Psoas muscle (tissue), 8 donors: ENCODE data around the gene FGD4. TPM values are rescaled to one million over a fixed set of nuclear protein-coding genes. Genes with fewer than 3 reads are reported as not detected.

Experiments
- ATAC-seq, 4 donors: fragments of 200-7000 bp; cut with Tn5 transposase; one replicate each; pipeline ENCODE4 v1.9.1; 2020; ENCODE audit warnings: moderate library complexity in 3 of 4, mild to moderate bottlenecking in 2 of 4
- DNase-seq, 2 donors: peaks; one replicate each; pipeline ENCODE4 v3.0.0-alpha.2; 2020
- H3K27ac ChIP-seq: fragments of 200-600 bp; one replicate; pipeline ENCODE4 v1.8.0; 2022
- H3K27me3 ChIP-seq, 3 donors: fragments of 200-600 bp in 1 of 3; one replicate each; pipeline versions ENCODE4 v1.6.1 to v1.8.0; 2013 to 2022; ENCODE audit warnings: low read length in 2 of 3, mild to moderate bottlenecking in 2 of 3, moderate library complexity in 1 of 3; ENCODE audit not compliant: insufficient read depth in 3 of 3
- H3K36me3 ChIP-seq, 2 donors: fragments of 200-600 bp in 1 of 2; one replicate each; pipeline versions ENCODE4 v1.6.1 to v1.8.0; 2013 to 2022; ENCODE audit warnings: low read depth in 1 of 2, mild to moderate bottlenecking in 1 of 2, moderate library complexity in 1 of 2; ENCODE audit not compliant: insufficient read depth in 1 of 2
- H3K4me1 ChIP-seq: fragments of 200-600 bp; one replicate; pipeline ENCODE4 v1.8.0; 2022
- H3K4me3 ChIP-seq: fragments of 200-600 bp; one replicate; pipeline ENCODE4 v1.8.0; 2022; ENCODE audit warnings: mild to moderate bottlenecking
- H3K9me3 ChIP-seq: fragments of 200-600 bp; one replicate; pipeline ENCODE4 v1.8.0; 2022
- CTCF ChIP-seq: fragments of 200-600 bp; IDR thresholded peaks from one replicate; pipeline ENCODE4 v1.8.0; 2022; ENCODE audit warnings: antibody characterized with exemption
- WGBS, 3 donors: extraction: QIAGEN DNeasy Blood & Tissue Kit; methylation state at CpG; one replicate each; pipeline versions ENCODE4 v1.1.6 to v1.1.7; 2013; 5-methylcytosine and 5-hydroxymethylcytosine counted together
- intact Hi-C, 2 donors: fragments of 100-400 bp; cut with DNase I; formaldehyde crosslinking; loops; one replicate each; pipeline versions ENCODE4 v1.11.0 to v1.14.2; 2022
- polyA plus RNA-seq, 3 donors: library from polyadenylated mRNA; stranded (reverse); fragments of 200-250 nt; gene quantifications; one replicate each; pipeline ENCODE4 v1.2.3, GENCODE V29; 2013
- total RNA-seq, 4 donors: library from RNA; stranded (reverse); fragmentation: NEBNext Ultra II Directional in 2 of 4; extraction: Animal tissue kit (Norgen Biotek cat#: 25700) in 2 of 4; gene quantifications; one replicate each; pipeline versions ENCODE4 v1.2.1 to v1.2.4, GENCODE V29; 2021 to 2023
- donor health status: healthy with polysubstance abuse.
- donor health status: DM: no; HTN: no; CAD: no; lungs with moderate emphysema.
- donor health status: Bipolar disorder and iron deficiency.
- donor health status: healthy.
- donor health status: DM: yes; HTN: yes; CAD: no.
- donor health status: DM: no; HTN: no; CAD: no.
- donor health status: DM: no; HTN: no; CAD: no.
- donor health status: DM: yes; HTN: yes; CAD: no.

The FGD4 gene
- total and polyA plus RNA-seq, 7 donors, result 1.1 to 20.8 (median 14.9) TPM

- Histone ChIP-seq H3K4me3 (no peak overlapping the region), H3K9me3 (no peaks in the 10 kb centered on the region), H3K27me3 (no peaks in the 10 kb centered on the region), H3K4me1 (peaks cover 6% of the 10 kb centered on the region), H3K27ac (no peak overlapping the region), H3K36me3 (no peaks in the 10 kb centered on the region)
- no peak for DNase-seq
- TF ChIP-seq CTCF, result no peak
- ATAC-seq, result no peak
- 77 to 83% (median 79%) methylated on average over 14 of the region's 14 CpGs for WGBS, 3 donors
- intact Hi-C loops, result loop anchor here in 1 of 2 donors (5.0 kb wide), 1 partner anchor 79 kb away; no protein-coding TSS in a partner anchor
Observed at GRCh38 chr12:32446316-32447119, 47.2 kb downstream of the FGD4 start.

- DNase-seq (no peak), ATAC-seq (no peak)
- H3K4me3 ChIP-seq, result no peak overlapping the region
- no peaks in the 10 kb centered on the region for H3K9me3 ChIP-seq
- 83 to 87% (median 84%) methylated on average over 6 of the region's 6 CpGs for WGBS, 3 donors
- H3K27me3 ChIP-seq, result no peaks in the 10 kb centered on the region
- TF ChIP-seq CTCF, result no peak
- no peak overlapping the region for H3K27ac ChIP-seq
- H3K4me1 ChIP-seq, result peaks cover 6% of the 10 kb centered on the region
- no peaks in the 10 kb centered on the region for H3K36me3 ChIP-seq
- intact Hi-C loops, result loop anchor here in 1 of 2 donors (5.0 kb wide), 1 partner anchor 81 kb away; no protein-coding TSS in a partner anchor
Observed at GRCh38 chr12:32448586-32448985, 49.2 kb downstream of the FGD4 start.

GRCh38 chr12:32450363-32450762 is 51.0 kb downstream of the FGD4 start:
- 79 to 88% (median 79%) methylated on average over 2 of the region's 2 CpGs for WGBS, 3 donors
- Histone ChIP-seq H3K4me1 (peaks cover 9% of the 10 kb centered on the region), H3K36me3 (no peaks in the 10 kb centered on the region), H3K9me3 (no peaks in the 10 kb centered on the region), H3K4me3 (no peak overlapping the region), H3K27ac (no peak overlapping the region), H3K27me3 (no peaks in the 10 kb centered on the region)
- no peak for DNase-seq
- ATAC-seq, result no peak
- intact Hi-C loops, result loop anchor here (5.0 to 10.0 kb wide), 2 partner anchors 114 to 222 kb away; no protein-coding TSS in a partner anchor
- TF ChIP-seq CTCF, result no peak

- Histone ChIP-seq H3K27me3 (no peaks in the 10 kb centered on the region), H3K36me3 (no peaks in the 10 kb centered on the region), H3K9me3 (no peaks in the 10 kb centered on the region), H3K4me1 (peaks cover 9% of the 10 kb centered on the region), H3K4me3 (no peak overlapping the region), H3K27ac (no peak overlapping the region)
- DNase-seq (no peak), ATAC-seq (peak in 2 of 4 donors; percentile 46 to 53)
- intact Hi-C loops, result loop anchor here (5.0 to 10.0 kb wide), 2 partner anchors 114 to 222 kb away; no protein-coding TSS in a partner anchor
- 66 to 76% (median 70%) methylated on average over 1 of the region's 1 CpG for WGBS, 3 donors
- no peak for TF ChIP-seq CTCF
Observed at GRCh38 chr12:32450768-32451167, 51.4 kb downstream of the FGD4 start.
